ENCODE data around the gene TEDC2. TPM values are rescaled to one million over a fixed set of nuclear protein-coding genes. Genes with fewer than 3 reads are reported as not detected.

Gene TEDC2
- total and polyA plus RNA-seq, 12 donors: 0.29 to 2.3 (median 0.95) TPM

- ATAC-seq (peak in 1 of 8 donors; percentile 12), DNase-seq (no peak)
- Histone ChIP-seq H3K4me1 (peaks cover 0 to 5% (median 0%) of the 10 kb centered on the region in 9 donors), H3K9me3 (no peaks in the 10 kb centered on the region), H3K36me3 (no peaks in the 10 kb centered on the region), H3K4me3 (no peak overlapping the region), H3K27ac (no peak overlapping the region), H3K27me3 (peaks cover 0 to 4% (median 0%) of the 10 kb centered on the region in 7 donors)
- intact Hi-C loops (cut with DNase I): loop anchor here in 8 of 10 donors (2.0 to 10.0 kb wide), 4 partner anchors 77 to 83 kb away; partner anchors contain the start of gene ABCA3 (in 7 of the 8)
- WGBS, 2 donors: 84 to 89% methylated on average over 7 of the region's 7 CpGs
- TF ChIP-seq CTCF (IDR thresholded peaks at IDR 0.05): no peak
Measured at GRCh38 chr16:2422123-2422867, 37.6 kb upstream of the TEDC2 start.

GRCh38 chr16:2424061-2425007 is 35.6 kb upstream of the TEDC2 start:
- ATAC-seq (no peak), DNase-seq (no peak)
- Histone ChIP-seq H3K27ac (no peak overlapping the region), H3K4me1 (peaks cover 0 to 10% (median 7%) of the 10 kb centered on the region in 9 donors), H3K27me3 (no peaks in the 10 kb centered on the region), H3K4me3 (no peak overlapping the region), H3K9me3 (no peaks in the 10 kb centered on the region), H3K36me3 (no peaks in the 10 kb centered on the region)
- intact Hi-C loops (cut with DNase I): loop anchor here in 8 of 10 donors (5.0 to 10.0 kb wide), 6 partner anchors 73 to 157 kb away; partner anchors contain the start of genes ABCA3 (in 7 of the 8) and RNPS1 (in 1 of the 8)
- TF ChIP-seq CTCF (IDR thresholded peaks at IDR 0.05): no peak
- 91 to 92% methylated on average over 24 to 25 of the region's 25 CpGs for WGBS, 2 donors

- DNase-seq (no peak), ATAC-seq (no peak)
- Histone ChIP-seq H3K9me3 (no peaks in the 10 kb centered on the region), H3K27me3 (no peaks in the 10 kb centered on the region), H3K4me3 (no peak overlapping the region), H3K4me1 (peaks cover 1 to 15% (median 12%) of the 10 kb centered on the region in 9 donors), H3K27ac (no peak overlapping the region), H3K36me3 (no peaks in the 10 kb centered on the region)
- WGBS, 2 donors: 83 to 88% methylated on average over 9 of the region's 9 CpGs
- TF ChIP-seq CTCF (IDR thresholded peaks at IDR 0.05): no peak
- intact Hi-C loops (cut with DNase I): loop anchor here in 7 of 10 donors (5.0 to 10.0 kb wide), 6 partner anchors 72 to 158 kb away; partner anchors contain the start of genes ABCA3 (in 2 of the 7) and RNPS1 (in 1 of the 7)
Measured at GRCh38 chr16:2425008-2425518, 34.8 kb upstream of the TEDC2 start.

Measured in heart right ventricle (tissue), 16 donors.